ENCODE data around the gene PBOV1.
"Not testable (repeated sequence)": the region's sequence is repeated elsewhere in the genome, so short reads cannot be mapped to it uniquely, and the experiment has no call there.

PBOV1 gene

GRCh38 chr6:138212530-138212929 lies 5.8 kb downstream of the PBOV1 start:
- in situ Hi-C loops (cut with MboI; ENCODE audit: low pct_unique_long_range_greater_than_20kb, low sequenced_read_pairs); DNase-seq: not testable (repeated sequence)

- in situ Hi-C loops (cut with MboI; ENCODE audit: low pct_unique_long_range_greater_than_20kb, low sequenced_read_pairs): no loop called here
- no peak for DNase-seq
These were observed 6.7 kb downstream of the PBOV1 start for GRCh38 chr6:138211601-138212000.

GRCh38 chr6:138211048-138211581 lies 7.2 kb downstream of the PBOV1 start:
- in situ Hi-C loops (cut with MboI; ENCODE audit: low pct_unique_long_range_greater_than_20kb, low sequenced_read_pairs): no loop called here
- no peak for DNase-seq

GRCh38 chr6:138206862-138207261 lies 11.4 kb downstream of the PBOV1 start:
- no peak for DNase-seq
- in situ Hi-C loops (cut with MboI; ENCODE audit: low pct_unique_long_range_greater_than_20kb, low sequenced_read_pairs): no loop called here

- in situ Hi-C loops (cut with MboI; ENCODE audit: low pct_unique_long_range_greater_than_20kb, low sequenced_read_pairs): no loop called here
- no peak for DNase-seq
These were observed 12.7 kb downstream of the PBOV1 start for GRCh38 chr6:138205437-138206094.

- in situ Hi-C loops (cut with MboI; ENCODE audit: low pct_unique_long_range_greater_than_20kb, low sequenced_read_pairs): no loop called here
- DNase-seq: no peak
These were observed 13.4 kb downstream of the PBOV1 start for GRCh38 chr6:138204792-138205384.

GRCh38 chr6:138204303-138204702 lies 14.0 kb downstream of the PBOV1 start:
- in situ Hi-C loops (cut with MboI; ENCODE audit: low pct_unique_long_range_greater_than_20kb, low sequenced_read_pairs): no loop called here
- DNase-seq: no peak

- no peak for DNase-seq
- in situ Hi-C loops (cut with MboI; ENCODE audit: low pct_unique_long_range_greater_than_20kb, low sequenced_read_pairs): no loop called here
These were observed 15.0 kb downstream of the PBOV1 start for GRCh38 chr6:138203315-138203714.

- no peak for DNase-seq
- in situ Hi-C loops (cut with MboI; ENCODE audit: low pct_unique_long_range_greater_than_20kb, low sequenced_read_pairs): no loop called here
These were observed 16.5 kb downstream of the PBOV1 start for GRCh38 chr6:138201836-138202235.

- DNase-seq: no peak
- in situ Hi-C loops (cut with MboI; ENCODE audit: low pct_unique_long_range_greater_than_20kb, low sequenced_read_pairs): no loop called here
These were observed 19.7 kb downstream of the PBOV1 start for GRCh38 chr6:138198430-138199091.

- DNase-seq: no peak
- in situ Hi-C loops (cut with MboI; ENCODE audit: low pct_unique_long_range_greater_than_20kb, low sequenced_read_pairs): no loop called here
These were observed 20.7 kb downstream of the PBOV1 start for GRCh38 chr6:138197570-138197969.

- in situ Hi-C loops (cut with MboI; ENCODE audit: low pct_unique_long_range_greater_than_20kb, low sequenced_read_pairs): no loop called here
- DNase-seq: no peak
These were observed 22.1 kb downstream of the PBOV1 start for GRCh38 chr6:138196122-138196738.

GRCh38 chr6:138194287-138194686 lies 24.0 kb downstream of the PBOV1 start:
- in situ Hi-C loops (cut with MboI; ENCODE audit: low pct_unique_long_range_greater_than_20kb, low sequenced_read_pairs): no loop called here
- DNase-seq: no peak

- no peak for DNase-seq
- in situ Hi-C loops (cut with MboI; ENCODE audit: low pct_unique_long_range_greater_than_20kb, low sequenced_read_pairs): no loop called here
These were observed 29.9 kb downstream of the PBOV1 start for GRCh38 chr6:138188278-138188941.

- DNase-seq: no peak
- in situ Hi-C loops (cut with MboI; ENCODE audit: low pct_unique_long_range_greater_than_20kb, low sequenced_read_pairs): no loop called here
These were observed 31.1 kb downstream of the PBOV1 start for GRCh38 chr6:138187156-138187555.

- in situ Hi-C loops (cut with MboI; ENCODE audit: low pct_unique_long_range_greater_than_20kb, low sequenced_read_pairs): no loop called here
- DNase-seq: no peak
These were observed 34.1 kb downstream of the PBOV1 start for GRCh38 chr6:138184230-138184629.

GRCh38 chr6:138183790-138184134 lies 34.5 kb downstream of the PBOV1 start:
- in situ Hi-C loops (cut with MboI; ENCODE audit: low pct_unique_long_range_greater_than_20kb, low sequenced_read_pairs): no loop called here
- no peak for DNase-seq

- no peak for DNase-seq
- in situ Hi-C loops (cut with MboI; ENCODE audit: low pct_unique_long_range_greater_than_20kb, low sequenced_read_pairs): no loop called here
These were observed 35.1 kb downstream of the PBOV1 start for GRCh38 chr6:138182939-138183789.
